ENCODE measurements around the gene MRAP. TPM values are rescaled to one million over a fixed set of nuclear protein-coding genes. Genes with fewer than 3 reads are reported as not detected.

MRAP gene
- total and polyA plus RNA-seq, 5 donors, result 0.32 to 4.7 (median 3.2) TPM; not detected in 2

GRCh38 chr21:32335601-32336575 is 37.2 kb downstream of the MRAP start:
- Histone ChIP-seq H3K9me3 (ENCODE audit: control insufficient read depth, low read length) (no peaks in the 10 kb centered on the region), H3K27ac (ENCODE audit: low read length) (peak overlapping the region; percentile 17), H3K4me3 (ENCODE audit: low read length) (no peak overlapping the region), H3K4me1 (ENCODE audit: control insufficient read depth, insufficient read depth, low read length) (no peaks in the 10 kb centered on the region), H3K27me3 (ENCODE audit: control insufficient read depth, insufficient read depth) (no peaks in the 10 kb centered on the region)
- DNase-seq (no peak), ATAC-seq (peak; percentile 24 to 58)
- intact Hi-C loops (cut with DNase I), result no loop called here
- WGBS, result 73% methylated on average over 27 of the region's 27 CpGs

- Histone ChIP-seq H3K27me3 (ENCODE audit: control insufficient read depth, insufficient read depth) (no peaks in the 10 kb centered on the region), H3K9me3 (ENCODE audit: control insufficient read depth, low read length) (no peaks in the 10 kb centered on the region), H3K27ac (ENCODE audit: low read length) (no peak overlapping the region), H3K4me1 (ENCODE audit: control insufficient read depth, insufficient read depth, low read length) (no peaks in the 10 kb centered on the region), H3K4me3 (ENCODE audit: low read length) (no peak overlapping the region)
- ATAC-seq (no peak), DNase-seq (no peak)
- 56% methylated on average over 1 of the region's 1 CpG for WGBS
- intact Hi-C loops (cut with DNase I), result no loop called here
Measured at GRCh38 chr21:32336711-32337110, 38.1 kb downstream of the MRAP start.

GRCh38 chr21:32337206-32337605 is 38.6 kb downstream of the MRAP start:
- intact Hi-C loops (cut with DNase I), result no loop called here
- no peaks in the 10 kb centered on the region for H3K27me3 ChIP-seq (ENCODE audit: control insufficient read depth, insufficient read depth)
- H3K27ac ChIP-seq (ENCODE audit: low read length), result no peak overlapping the region
- peak in 1 of 2 donors; percentile 14 for ATAC-seq
- no peaks in the 10 kb centered on the region for H3K4me1 ChIP-seq (ENCODE audit: control insufficient read depth, insufficient read depth, low read length)
- 73% methylated on average over 8 of the region's 8 CpGs for WGBS
- H3K9me3 ChIP-seq (ENCODE audit: control insufficient read depth, low read length), result no peaks in the 10 kb centered on the region
- no peak overlapping the region for H3K4me3 ChIP-seq (ENCODE audit: low read length)
- no peak for DNase-seq

- no peak overlapping the region for H3K4me3 ChIP-seq (ENCODE audit: low read length)
- intact Hi-C loops (cut with DNase I), result no loop called here
Measured at GRCh38 chr21:32338209-32338921, 39.7 kb downstream of the MRAP start.

GRCh38 chr21:32340863-32341848 is 42.5 kb downstream of the MRAP start:
- intact Hi-C loops (cut with DNase I), result no loop called here
- H3K27me3 ChIP-seq (ENCODE audit: control insufficient read depth, insufficient read depth), result no peaks in the 10 kb centered on the region
- whole genome bisulfite sequencing, result 78% methylated on average over 12 of the region's 12 CpGs
- H3K9me3 ChIP-seq (ENCODE audit: control insufficient read depth, low read length), result peaks cover 2% of the 10 kb centered on the region
- no peak overlapping the region for H3K27ac ChIP-seq (ENCODE audit: low read length)
- no peak overlapping the region for H3K4me3 ChIP-seq (ENCODE audit: low read length)
- DNase-seq (no peak), ATAC-seq (no peak)
- no peaks in the 10 kb centered on the region for H3K4me1 ChIP-seq (ENCODE audit: control insufficient read depth, insufficient read depth, low read length)

More at GRCh38 chr21:32338209-32338921, 39.7 kb downstream of the MRAP start:
- no peak for ATAC-seq
- 94% methylated on average over 23 of the region's 23 CpGs for WGBS
- Histone ChIP-seq H3K27ac (ENCODE audit: low read length) (no peak overlapping the region), H3K9me3 (ENCODE audit: control insufficient read depth, low read length) (no peaks in the 10 kb centered on the region), H3K4me1 (ENCODE audit: control insufficient read depth, insufficient read depth, low read length) (no peaks in the 10 kb centered on the region), H3K27me3 (ENCODE audit: control insufficient read depth, insufficient read depth) (no peaks in the 10 kb centered on the region)
- DNase-seq, result no peak

GRCh38 chr21:32346951-32347350 is 48.3 kb downstream of the MRAP start:
- Histone ChIP-seq H3K27ac (ENCODE audit: low read length) (no peak overlapping the region), H3K4me3 (ENCODE audit: low read length) (no peak overlapping the region), H3K9me3 (ENCODE audit: control insufficient read depth, low read length) (peaks cover 2% of the 10 kb centered on the region), H3K27me3 (ENCODE audit: control insufficient read depth, insufficient read depth) (no peaks in the 10 kb centered on the region), H3K4me1 (ENCODE audit: control insufficient read depth, insufficient read depth, low read length) (no peaks in the 10 kb centered on the region)
- intact Hi-C loops (cut with DNase I), result no loop called here
- ATAC-seq, result no peak
- no peak for DNase-seq
- WGBS, result 95% methylated on average over 14 of the region's 14 CpGs

- H3K27me3 ChIP-seq (ENCODE audit: control insufficient read depth, insufficient read depth), result no peaks in the 10 kb centered on the region
- 94% methylated on average over 12 of the region's 12 CpGs for WGBS
Measured at GRCh38 chr21:32347351-32347750, 48.7 kb downstream of the MRAP start.

GRCh38 chr21:32347977-32348376 is 49.3 kb downstream of the MRAP start:
- H3K9me3 ChIP-seq (ENCODE audit: control insufficient read depth, low read length), result peaks cover 2% of the 10 kb centered on the region
- ATAC-seq (no peak), DNase-seq (no peak)
- no peak overlapping the region for H3K27ac ChIP-seq (ENCODE audit: low read length)
- H3K4me1 ChIP-seq (ENCODE audit: control insufficient read depth, insufficient read depth, low read length), result no peaks in the 10 kb centered on the region
- H3K27me3 ChIP-seq (ENCODE audit: control insufficient read depth, insufficient read depth), result no peaks in the 10 kb centered on the region
- intact Hi-C loops (cut with DNase I), result no loop called here
- 80% methylated on average over 11 of the region's 11 CpGs for WGBS
- no peak overlapping the region for H3K4me3 ChIP-seq (ENCODE audit: low read length)

More at GRCh38 chr21:32347351-32347750, 48.7 kb downstream of the MRAP start:
- Histone ChIP-seq H3K4me1 (ENCODE audit: control insufficient read depth, insufficient read depth, low read length) (no peaks in the 10 kb centered on the region), H3K9me3 (ENCODE audit: control insufficient read depth, low read length) (peaks cover 2% of the 10 kb centered on the region), H3K4me3 (ENCODE audit: low read length) (no peak overlapping the region), H3K27ac (ENCODE audit: low read length) (no peak overlapping the region)
- intact Hi-C loops (cut with DNase I), result no loop called here
- DNase-seq (no peak), ATAC-seq (no peak)

GRCh38 chr21:32348604-32349332 is 50.1 kb downstream of the MRAP start:
- 89% methylated on average over 9 of the region's 9 CpGs for WGBS
- intact Hi-C loops (cut with DNase I), result no loop called here

More at GRCh38 chr21:32348604-32349332, 50.1 kb downstream of the MRAP start:
- ATAC-seq (no peak), DNase-seq (no peak)
- no peak overlapping the region for H3K27ac ChIP-seq (ENCODE audit: low read length)
- H3K4me3 ChIP-seq (ENCODE audit: low read length), result no peak overlapping the region
- no peaks in the 10 kb centered on the region for H3K27me3 ChIP-seq (ENCODE audit: control insufficient read depth, insufficient read depth)
- H3K4me1 ChIP-seq (ENCODE audit: control insufficient read depth, insufficient read depth, low read length), result no peaks in the 10 kb centered on the region
- peaks cover 2% of the 10 kb centered on the region for H3K9me3 ChIP-seq (ENCODE audit: control insufficient read depth, low read length)

All from right cardiac atrium (tissue), 5 donors.